ENCODE measurements around the gene AKR1C8. TPM values are rescaled to one million over a fixed set of nuclear protein-coding genes. Genes with fewer than 3 reads are reported as not detected.
"Not testable (repeated sequence)": the region's sequence is repeated elsewhere in the genome, so short reads cannot be mapped to it uniquely, and the experiment has no call there.

Gene AKR1C8
- total and polyA plus RNA-seq, 2 donors (not counting 3 experiments of a cell fraction or from before 2014, with no cell fraction given), result not detected

DNA sequence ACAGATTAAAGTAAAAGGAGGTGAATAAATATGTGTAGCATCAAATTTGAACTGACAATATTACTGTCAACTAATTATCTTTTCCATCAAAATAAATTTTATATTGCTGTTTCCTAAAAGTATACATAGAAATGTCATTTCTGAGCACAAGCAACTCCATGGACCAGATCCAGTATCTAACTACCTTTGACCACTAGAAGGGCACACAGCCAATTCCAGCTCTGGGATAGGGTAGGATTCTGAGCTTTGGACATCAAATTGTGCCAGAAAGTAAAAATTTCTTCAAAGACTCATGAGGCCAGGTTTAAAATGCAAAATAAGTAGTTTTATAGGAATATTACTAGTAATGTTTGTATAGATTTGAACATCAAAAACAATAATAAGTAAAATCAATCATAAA is 61.1 kb downstream of the AKR1C8 start:
- DNase-seq (ENCODE audit: low read depth, low spot score) (no peak), FAIRE-seq (no peak)
- ChIA-PET POLR2A (no interaction called here), CTCF (no interaction called here)
- Histone ChIP-seq H3K4me2 (ENCODE audit: insufficient read depth, low read length) (no peak overlapping the region), H2AFZ (ENCODE audit: low read depth, low read length) (no peak overlapping the region), H3K9me1 (replicated peaks; ENCODE audit: control insufficient read depth, extremely low read depth, insufficient read depth, low read length) (no peaks in the 10 kb centered on the region), H3K4me1 (ENCODE audit: control insufficient read depth, extremely low read depth, insufficient read depth, low read length) (no peaks in the 10 kb centered on the region), H3K36me3 (ENCODE audit: control insufficient read depth in 2 of 2, extremely low read depth in 1 of 2, insufficient read depth in 2 of 2, low read length in 2 of 2) (no peaks in the 10 kb centered on the region), H4K20me1 (replicated peaks; ENCODE audit: control insufficient read depth, extremely low read depth, insufficient read depth, low read length) (no peaks in the 10 kb centered on the region), H3K9me3 (replicated peaks; ENCODE audit: control insufficient read depth, insufficient read depth, low read length) (no peaks in the 10 kb centered on the region), H3K27me3 (ENCODE audit: control insufficient read depth in 2 of 2, insufficient read depth in 2 of 2, low read length in 2 of 2) (no peaks in the 10 kb centered on the region), H3K9ac (replicated peaks; ENCODE audit: extremely low read depth, insufficient read depth, low read length) (no peak overlapping the region), H3K4me3 (replicated peaks in 1 of 3; ENCODE audit: insufficient read depth in 1 of 3, low read depth in 1 of 3, low read length in 3 of 3) (no peak overlapping the region), H3K27ac (ENCODE audit: insufficient read depth, low read depth, low read length) (no peak overlapping the region), H3K79me2 (ENCODE audit: control insufficient read depth, insufficient read depth, low read length) (no peaks in the 10 kb centered on the region)
- TF ChIP-seq JUN (IDR thresholded peaks at IDR 0.05; ENCODE audit: borderline replicate concordance, insufficient read depth, insufficient read length, low read depth), result no peak
- TF ChIP-seq POLR2A (IDR thresholded peaks at IDR 0.05; ENCODE audit: low read depth, low read length), result no peak
- TF ChIP-seq GATA2 (IDR thresholded peaks at IDR 0.05; ENCODE audit: insufficient read depth, insufficient read length, low read depth, low read length), result no peak
- TF ChIP-seq, protein P1, sequence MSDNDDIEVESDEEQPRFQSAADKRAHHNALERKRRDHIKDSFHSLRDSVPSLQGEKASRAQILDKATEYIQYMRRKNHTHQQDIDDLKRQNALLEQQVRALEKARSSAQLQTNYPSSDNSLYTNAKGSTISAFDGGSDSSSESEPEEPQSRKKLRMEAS (IDR thresholded peaks at IDR 0.05; ENCODE audit: insufficient read depth, insufficient read length), result no peak
- TF ChIP-seq EZH2 (IDR thresholded peaks at IDR 0.05; ENCODE audit: borderline replicate concordance, low read depth, low read length, severe bottlenecking), result no peak
- no peak for TF ChIP-seq FOS (IDR thresholded peaks at IDR 0.05; ENCODE audit: borderline replicate concordance, insufficient read depth, low read length)
- TF ChIP-seq MYC (IDR thresholded peaks at IDR 0.05; ENCODE audit: low read depth, low read length), result no peak
- no peak for TF ChIP-seq CTCF (IDR thresholded peaks at IDR 0.05; ENCODE audit: extremely low read depth in 1 of 2, insufficient read depth in 1 of 2, low read depth in 1 of 2, low read length in 2 of 2)
- TF ChIP-seq POLR2AphosphoS5 (IDR thresholded peaks at IDR 0.05; ENCODE audit: insufficient read depth, low read depth, low read length), result no peak
- BruUV-seq (replicated peaks), result no TSS peak
- dilution Hi-C loops (cut with MboI; ENCODE audit: extremely low pct_ligation_motif_present, low sequenced_read_pairs) (no loop called here), intact Hi-C loops (cut with micrococcal nuclease) (no loop called here)

GRCh38 chr10:5119997-5120396 is 65.0 kb downstream of the AKR1C8 start:
- FAIRE-seq; H3K4me3 ChIP-seq (replicated peaks in 1 of 3; ENCODE audit: insufficient read depth in 1 of 3, low read depth in 1 of 3, low read length in 3 of 3); H4K20me1 ChIP-seq (replicated peaks; ENCODE audit: control insufficient read depth, extremely low read depth, insufficient read depth, low read length); H3K9me1 ChIP-seq (replicated peaks; ENCODE audit: control insufficient read depth, extremely low read depth, insufficient read depth, low read length); H3K4me2 ChIP-seq (ENCODE audit: insufficient read depth, low read length); intact Hi-C loops (cut with micrococcal nuclease); H3K9me3 ChIP-seq (replicated peaks; ENCODE audit: control insufficient read depth, insufficient read depth, low read length); BruUV-seq (replicated peaks); H3K27me3 ChIP-seq (ENCODE audit: control insufficient read depth in 2 of 2, insufficient read depth in 2 of 2, low read length in 2 of 2); POLR2A ChIA-PET; H3K36me3 ChIP-seq (ENCODE audit: control insufficient read depth in 2 of 2, extremely low read depth in 1 of 2, insufficient read depth in 2 of 2, low read length in 2 of 2); H3K79me2 ChIP-seq (ENCODE audit: control insufficient read depth, insufficient read depth, low read length); H2AFZ ChIP-seq (ENCODE audit: low read depth, low read length); CTCF ChIA-PET; H3K4me1 ChIP-seq (ENCODE audit: control insufficient read depth, extremely low read depth, insufficient read depth, low read length); DNase-seq (ENCODE audit: low read depth, low spot score); H3K27ac ChIP-seq (ENCODE audit: insufficient read depth, low read depth, low read length); H3K9ac ChIP-seq (replicated peaks; ENCODE audit: extremely low read depth, insufficient read depth, low read length); dilution Hi-C loops (cut with MboI; ENCODE audit: extremely low pct_ligation_motif_present, low sequenced_read_pairs): not testable (repeated sequence)
